ENCODE measurements around the gene OR1F1.

OR1F1 gene

GRCh38 chr16:3182608-3183444, 5.2 kb upstream of the OR1F1 start:
- H3K9me3 ChIP-seq (ENCODE audit: severe bottlenecking), result no peaks in the 10 kb centered on the region
- no peaks in the 10 kb centered on the region for H3K36me3 ChIP-seq
- peaks cover 60% of the 10 kb centered on the region for H3K27me3 ChIP-seq (ENCODE audit: insufficient read depth, low read depth, severe bottlenecking)
- H3K27ac ChIP-seq, result no peak overlapping the region
- peak overlapping the region; percentile 56 for H3K4me3 ChIP-seq (ENCODE audit: low read depth, low read length)
- DNase-seq, result peak; percentile 48
- peak; percentile 50 for TF ChIP-seq CTCF (IDR thresholded peaks at IDR 0.05; ENCODE audit: low read depth, low read length)

- H3K27ac ChIP-seq, result no peak overlapping the region
- peaks cover 58% of the 10 kb centered on the region for H3K27me3 ChIP-seq (ENCODE audit: insufficient read depth, low read depth, severe bottlenecking)
- DNase-seq, result no peak
- no peak for TF ChIP-seq CTCF (IDR thresholded peaks at IDR 0.05; ENCODE audit: low read depth, low read length)
- H3K36me3 ChIP-seq, result no peaks in the 10 kb centered on the region
- H3K9me3 ChIP-seq (ENCODE audit: severe bottlenecking), result no peaks in the 10 kb centered on the region
- peak overlapping the region; percentile 56 for H3K4me3 ChIP-seq (ENCODE audit: low read depth, low read length)
Observed at GRCh38 chr16:3183445-3184139, 4.4 kb upstream of the OR1F1 start.

GRCh38 chr16:3186946-3187690, 886 bp upstream of the OR1F1 start:
- Histone ChIP-seq H3K9me3 (ENCODE audit: severe bottlenecking) (no peaks in the 10 kb centered on the region), H3K27me3 (ENCODE audit: insufficient read depth, low read depth, severe bottlenecking) (peaks cover 50% of the 10 kb centered on the region), H3K27ac (no peak overlapping the region), H3K36me3 (no peaks in the 10 kb centered on the region), H3K4me3 (ENCODE audit: low read depth, low read length) (peak overlapping the region; percentile 68)
- DNase-seq, result no peak
- TF ChIP-seq CTCF (IDR thresholded peaks at IDR 0.05; ENCODE audit: low read depth, low read length), result no peak

- H3K9me3 ChIP-seq (ENCODE audit: severe bottlenecking), result peaks cover 3% of the 10 kb centered on the region
- DNase-seq, result no peak
- TF ChIP-seq CTCF (IDR thresholded peaks at IDR 0.05; ENCODE audit: low read depth, low read length), result no peak
- H3K4me3 ChIP-seq (ENCODE audit: low read depth, low read length), result peak overlapping the region; percentile 68
- no peak overlapping the region for H3K27ac ChIP-seq
- peaks cover 36% of the 10 kb centered on the region for H3K27me3 ChIP-seq (ENCODE audit: insufficient read depth, low read depth, severe bottlenecking)
- H3K36me3 ChIP-seq, result no peaks in the 10 kb centered on the region
Observed at GRCh38 chr16:3188675-3188924, 596 bp downstream of the OR1F1 start.

- H3K9me3 ChIP-seq (ENCODE audit: severe bottlenecking), result peaks cover 4% of the 10 kb centered on the region
- no peaks in the 10 kb centered on the region for H3K36me3 ChIP-seq
- peak overlapping the region; percentile 68 for H3K4me3 ChIP-seq (ENCODE audit: low read depth, low read length)
- peaks cover 30% of the 10 kb centered on the region for H3K27me3 ChIP-seq (ENCODE audit: insufficient read depth, low read depth, severe bottlenecking)
- H3K27ac ChIP-seq, result no peak overlapping the region
- no peak for TF ChIP-seq CTCF (IDR thresholded peaks at IDR 0.05; ENCODE audit: low read depth, low read length)
- DNase-seq, result peak; percentile 52
Observed at GRCh38 chr16:3188925-3189825, 1.2 kb downstream of the OR1F1 start.

Data from WERI-Rb-1 (cell line).